ENCODE data around the gene PSMD13.

Gene PSMD13

DNA sequence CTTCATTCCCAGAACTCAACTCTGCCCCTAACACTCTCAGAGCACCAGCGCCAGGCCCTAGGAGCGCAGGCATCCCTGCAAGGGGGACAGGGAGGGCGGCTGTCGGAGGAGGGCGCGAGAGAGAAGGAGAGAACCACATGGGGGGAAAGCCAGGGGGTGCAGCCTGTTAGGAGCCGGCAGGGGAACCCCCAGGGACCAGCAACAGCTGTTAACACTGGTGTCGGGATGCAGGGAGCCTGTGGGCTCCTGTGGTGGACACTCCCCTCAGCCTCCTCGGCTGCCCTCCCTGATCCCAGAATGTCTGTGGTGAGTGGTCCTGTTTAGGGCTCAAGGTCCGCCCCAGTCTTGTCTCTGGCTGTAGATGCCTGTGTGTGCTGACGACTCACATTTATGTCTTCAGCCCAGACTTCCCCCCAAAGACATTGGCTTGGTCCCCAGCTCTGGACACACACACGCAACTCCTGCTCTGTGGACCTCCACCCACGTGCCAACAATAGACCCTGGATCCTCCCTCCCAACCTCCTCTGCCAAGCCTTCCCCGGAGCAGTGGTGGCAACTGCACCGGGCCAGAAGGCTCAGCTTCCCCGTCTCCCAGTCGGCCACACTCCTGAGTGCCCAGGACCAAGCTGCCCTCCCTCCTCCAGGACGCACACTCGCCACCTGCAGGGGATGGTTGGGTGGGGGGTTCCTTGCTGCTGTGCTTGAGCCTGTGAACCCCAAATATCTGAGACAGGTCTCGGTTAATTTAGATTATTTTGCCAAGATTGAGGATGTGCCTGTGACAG lies 63.4 kb downstream of the PSMD13 start:
- TF ChIP-seq POLR2A (IDR thresholded peaks at IDR 0.05; ENCODE audit: low read depth, low read length): no peak
- no peak for DNase-seq (ENCODE audit: insufficient read length, low spot score)
- FAIRE-seq: no peak
